ENCODE measurements around the gene TBATA.

TBATA gene

GRCh38 chr10:70785190-70785589, at the start of gene TBATA:
TSS of gene TBATA (minus strand) at chr10:70785377. CDS start at chr10:70783379, 1,998 bp downstream.
- FAIRE-seq: no peak

- FAIRE-seq: no peak
Measured at GRCh38 chr10:70834441-70835151, 49.4 kb upstream of the TBATA start.

- FAIRE-seq: no peak
Measured at GRCh38 chr10:70834021-70834420, 48.8 kb upstream of the TBATA start.

- no peak for FAIRE-seq
Measured at GRCh38 chr10:70833601-70834000, 48.4 kb upstream of the TBATA start.

- no peak for FAIRE-seq
Measured at GRCh38 chr10:70832852-70833528, 47.8 kb upstream of the TBATA start.

GRCh38 chr10:70832221-70832620, 47.0 kb upstream of the TBATA start:
- FAIRE-seq: no peak

GRCh38 chr10:70830164-70830563, 45.0 kb upstream of the TBATA start:
- FAIRE-seq: no peak

- no peak for FAIRE-seq
Measured at GRCh38 chr10:70829543-70829942, 44.4 kb upstream of the TBATA start.

- FAIRE-seq: no peak
Measured at GRCh38 chr10:70828923-70829322, 43.7 kb upstream of the TBATA start.

GRCh38 chr10:70827086-70827757, 42.0 kb upstream of the TBATA start:
- FAIRE-seq: no peak

GRCh38 chr10:70822076-70822820, 37.1 kb upstream of the TBATA start:
- FAIRE-seq: no peak

- FAIRE-seq: no peak
Measured at GRCh38 chr10:70820976-70821750, 36.0 kb upstream of the TBATA start.

GRCh38 chr10:70816220-70816894, 31.2 kb upstream of the TBATA start:
- FAIRE-seq: peak; percentile 94

- FAIRE-seq: no peak
Measured at GRCh38 chr10:70815504-70816219, 30.5 kb upstream of the TBATA start, which contains the start of gene SGPL1. TSS of gene SGPL1 (plus strand) at chr10:70815948. CDS start at chr10:70816854, 906 bp downstream.

- FAIRE-seq: no peak
Measured at GRCh38 chr10:70814126-70814525, 28.9 kb upstream of the TBATA start.

- no peak for FAIRE-seq
Measured at GRCh38 chr10:70812814-70813213, 27.6 kb upstream of the TBATA start.

GRCh38 chr10:70811881-70812280, 26.7 kb upstream of the TBATA start:
- no peak for FAIRE-seq

GRCh38 chr10:70810967-70811366, 25.8 kb upstream of the TBATA start:
- no peak for FAIRE-seq

- FAIRE-seq: no peak
Measured at GRCh38 chr10:70809726-70810125, 24.5 kb upstream of the TBATA start.

GRCh38 chr10:70809011-70809611, 23.9 kb upstream of the TBATA start:
- no peak for FAIRE-seq

Data from endometrium (tissue), 2 donors.